Muscle layer of colon (tissue), 2 donors: ENCODE data around the gene PDPN.

Experiments
- H3K27ac ChIP-seq: one replicate; pipeline ENCODE4 v1.7.0; 2013; ENCODE audit warnings: low read depth, mild to moderate bottlenecking, low read length, moderate library complexity
- H3K27me3 ChIP-seq, 2 donors: one replicate each; pipeline ENCODE4 v1.7.0; 2013; ENCODE audit warnings: low read length in 2 of 2, mild to moderate bottlenecking in 2 of 2; ENCODE audit not compliant: insufficient read depth in 2 of 2, control insufficient read depth in 1 of 2
- H3K36me3 ChIP-seq: one replicate; pipeline ENCODE4 v1.7.0; 2013; ENCODE audit warnings: mild to moderate bottlenecking, low read length; ENCODE audit not compliant: insufficient read depth
- H3K4me1 ChIP-seq: one replicate; pipeline ENCODE4 v1.7.0; 2013; ENCODE audit warnings: mild to moderate bottlenecking, low read length; ENCODE audit not compliant: insufficient read depth
- H3K4me3 ChIP-seq, 2 donors: one replicate each; pipeline ENCODE4 v1.7.0; 2013; ENCODE audit warnings: low read length in 2 of 2, low read depth in 1 of 2, mild to moderate bottlenecking in 1 of 2, moderate library complexity in 1 of 2
- H3K9ac ChIP-seq: one replicate; pipeline ENCODE4 v1.7.0; 2013; ENCODE audit warnings: low read length
- H3K9me3 ChIP-seq: one replicate; pipeline ENCODE4 v1.7.0; 2013; ENCODE audit warnings: mild to moderate bottlenecking, low read length
- donor health status: abdominal sarcoma.
- donor health status: Adenocarcinoma of cecum.

Gene PDPN

GRCh38 chr1:13619909-13620308, 36.3 kb downstream of the PDPN start:
- Histone ChIP-seq H3K27me3 (no peaks in the 10 kb centered on the region), H3K9me3 (no peaks in the 10 kb centered on the region), H3K36me3 (no peaks in the 10 kb centered on the region), H3K27ac (no peak overlapping the region), H3K4me3 (no peak overlapping the region), H3K9ac (no peak overlapping the region), H3K4me1 (peaks cover 11% of the 10 kb centered on the region)

- Histone ChIP-seq H3K9me3 (no peaks in the 10 kb centered on the region), H3K27me3 (no peaks in the 10 kb centered on the region), H3K4me1 (peaks cover 11% of the 10 kb centered on the region), H3K9ac (no peak overlapping the region), H3K27ac (no peak overlapping the region), H3K36me3 (no peaks in the 10 kb centered on the region), H3K4me3 (no peak overlapping the region)
Observed at GRCh38 chr1:13620825-13621224, 37.2 kb downstream of the PDPN start.

GRCh38 chr1:13622446-13622845, 38.8 kb downstream of the PDPN start:
- Histone ChIP-seq H3K36me3 (no peaks in the 10 kb centered on the region), H3K27ac (no peak overlapping the region)

GRCh38 chr1:13623021-13623637, 39.5 kb downstream of the PDPN start:
- Histone ChIP-seq H3K4me1 (no peaks in the 10 kb centered on the region), H3K27ac (no peak overlapping the region)

More at GRCh38 chr1:13622446-13622845, 38.8 kb downstream of the PDPN start:
- Histone ChIP-seq H3K27me3 (no peaks in the 10 kb centered on the region), H3K9me3 (no peaks in the 10 kb centered on the region), H3K9ac (no peak overlapping the region), H3K4me3 (no peak overlapping the region), H3K4me1 (no peaks in the 10 kb centered on the region)

GRCh38 chr1:13624526-13624925, 40.9 kb downstream of the PDPN start:
- H3K9me3 ChIP-seq: no peaks in the 10 kb centered on the region
- no peaks in the 10 kb centered on the region for H3K36me3 ChIP-seq
- no peaks in the 10 kb centered on the region for H3K27me3 ChIP-seq
- no peak overlapping the region for H3K27ac ChIP-seq
- H3K9ac ChIP-seq: no peak overlapping the region
- no peak overlapping the region for H3K4me3 ChIP-seq
- H3K4me1 ChIP-seq: no peaks in the 10 kb centered on the region

More at GRCh38 chr1:13623021-13623637, 39.5 kb downstream of the PDPN start:
- Histone ChIP-seq H3K36me3 (no peaks in the 10 kb centered on the region), H3K4me3 (no peak overlapping the region), H3K9me3 (no peaks in the 10 kb centered on the region), H3K9ac (no peak overlapping the region), H3K27me3 (no peaks in the 10 kb centered on the region)

GRCh38 chr1:13627127-13627526, 43.5 kb downstream of the PDPN start:
- Histone ChIP-seq H3K27me3 (no peaks in the 10 kb centered on the region), H3K9me3 (no peaks in the 10 kb centered on the region), H3K4me1 (no peaks in the 10 kb centered on the region), H3K27ac (no peak overlapping the region), H3K36me3 (no peaks in the 10 kb centered on the region), H3K9ac (no peak overlapping the region), H3K4me3 (no peak overlapping the region)

- Histone ChIP-seq H3K27me3 (no peaks in the 10 kb centered on the region), H3K9me3 (no peaks in the 10 kb centered on the region), H3K36me3 (no peaks in the 10 kb centered on the region), H3K4me1 (no peaks in the 10 kb centered on the region), H3K27ac (no peak overlapping the region), H3K4me3 (no peak overlapping the region), H3K9ac (no peak overlapping the region)
Observed at GRCh38 chr1:13628218-13628617, 44.6 kb downstream of the PDPN start.

- H3K9me3 ChIP-seq: no peaks in the 10 kb centered on the region
- no peaks in the 10 kb centered on the region for H3K4me1 ChIP-seq
- H3K27me3 ChIP-seq: no peaks in the 10 kb centered on the region
- no peaks in the 10 kb centered on the region for H3K36me3 ChIP-seq
- H3K9ac ChIP-seq: no peak overlapping the region
- H3K27ac ChIP-seq: no peak overlapping the region
- no peak overlapping the region for H3K4me3 ChIP-seq
Observed at GRCh38 chr1:13628711-13629110, 45.1 kb downstream of the PDPN start.

- H3K4me1 ChIP-seq: no peaks in the 10 kb centered on the region
- no peaks in the 10 kb centered on the region for H3K9me3 ChIP-seq
- no peak overlapping the region for H3K27ac ChIP-seq
- no peaks in the 10 kb centered on the region for H3K27me3 ChIP-seq
- no peak overlapping the region for H3K4me3 ChIP-seq
- H3K9ac ChIP-seq: no peak overlapping the region
- no peaks in the 10 kb centered on the region for H3K36me3 ChIP-seq
Observed at GRCh38 chr1:13642306-13643004, 58.8 kb downstream of the PDPN start.

- H3K9me3 ChIP-seq: no peaks in the 10 kb centered on the region
- no peak overlapping the region for H3K4me3 ChIP-seq
- no peak overlapping the region for H3K27ac ChIP-seq
- no peak overlapping the region for H3K9ac ChIP-seq
- no peaks in the 10 kb centered on the region for H3K36me3 ChIP-seq
- no peaks in the 10 kb centered on the region for H3K27me3 ChIP-seq
- no peaks in the 10 kb centered on the region for H3K4me1 ChIP-seq
Observed at GRCh38 chr1:13643017-13643416, 59.4 kb downstream of the PDPN start.

GRCh38 chr1:13646521-13646920, 62.9 kb downstream of the PDPN start:
- no peak overlapping the region for H3K9ac ChIP-seq
- H3K4me3 ChIP-seq: no peak overlapping the region
- H3K27ac ChIP-seq: no peak overlapping the region
- H3K4me1 ChIP-seq: no peaks in the 10 kb centered on the region
- H3K27me3 ChIP-seq: no peaks in the 10 kb centered on the region
- H3K9me3 ChIP-seq: no peaks in the 10 kb centered on the region
- no peaks in the 10 kb centered on the region for H3K36me3 ChIP-seq

GRCh38 chr1:13651279-13651678, 67.6 kb downstream of the PDPN start:
- Histone ChIP-seq H3K27me3 (no peaks in the 10 kb centered on the region), H3K4me1 (no peaks in the 10 kb centered on the region), H3K4me3 (no peak overlapping the region), H3K36me3 (no peaks in the 10 kb centered on the region), H3K27ac (no peak overlapping the region), H3K9me3 (no peaks in the 10 kb centered on the region), H3K9ac (no peak overlapping the region)
